Measurements from ENCODE around the gene SAYSD1.
"Not testable (repeated sequence)": the region's sequence is repeated elsewhere in the genome, so short reads cannot be mapped to it uniquely, and the experiment has no call there.

SAYSD1 gene, protein sequence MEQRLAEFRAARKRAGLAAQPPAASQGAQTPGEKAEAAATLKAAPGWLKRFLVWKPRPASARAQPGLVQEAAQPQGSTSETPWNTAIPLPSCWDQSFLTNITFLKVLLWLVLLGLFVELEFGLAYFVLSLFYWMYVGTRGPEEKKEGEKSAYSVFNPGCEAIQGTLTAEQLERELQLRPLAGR

GRCh38 chr6:39114704-39115599 lies at the start of gene SAYSD1:
TSS of gene SAYSD1 (minus strand) at chr6:39115186. CDS start at chr6:39115089, 97 bp downstream.
- peak; percentile 91 for DNase-seq (ENCODE audit: low spot score)

GRCh38 chr6:39157511-39157910 lies 42.5 kb upstream of the SAYSD1 start:
- DNase-seq (ENCODE audit: low spot score): no peak

DNA sequence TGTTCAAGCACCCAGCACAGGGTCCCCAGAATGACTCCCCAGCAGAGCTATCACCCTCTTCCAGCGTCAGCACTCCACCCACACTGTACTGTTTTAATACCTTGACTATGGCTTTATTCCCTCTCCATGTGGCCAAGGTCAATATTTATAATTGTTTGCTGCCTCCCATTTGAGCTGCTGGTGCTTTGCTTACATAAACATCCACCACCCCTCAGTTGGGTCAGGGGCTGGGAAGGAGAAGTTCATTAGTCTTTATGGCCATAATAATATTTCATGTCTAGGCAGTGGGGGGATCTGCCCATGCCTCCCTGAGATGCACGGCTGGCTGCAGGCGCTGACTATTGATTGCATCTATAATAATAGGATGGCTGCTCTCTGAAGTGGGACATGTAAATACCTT lies 41.8 kb upstream of the SAYSD1 start:
- no peak for DNase-seq (ENCODE audit: low spot score)

- no peak for DNase-seq (ENCODE audit: low spot score)
Observed at GRCh38 chr6:39154705-39155104, 39.7 kb upstream of the SAYSD1 start.

- no peak for DNase-seq (ENCODE audit: low spot score)
Observed at GRCh38 chr6:39153766-39154397, 38.9 kb upstream of the SAYSD1 start.

GRCh38 chr6:39152262-39152661 lies 37.3 kb upstream of the SAYSD1 start:
- DNase-seq (ENCODE audit: low spot score): no peak

DNA sequence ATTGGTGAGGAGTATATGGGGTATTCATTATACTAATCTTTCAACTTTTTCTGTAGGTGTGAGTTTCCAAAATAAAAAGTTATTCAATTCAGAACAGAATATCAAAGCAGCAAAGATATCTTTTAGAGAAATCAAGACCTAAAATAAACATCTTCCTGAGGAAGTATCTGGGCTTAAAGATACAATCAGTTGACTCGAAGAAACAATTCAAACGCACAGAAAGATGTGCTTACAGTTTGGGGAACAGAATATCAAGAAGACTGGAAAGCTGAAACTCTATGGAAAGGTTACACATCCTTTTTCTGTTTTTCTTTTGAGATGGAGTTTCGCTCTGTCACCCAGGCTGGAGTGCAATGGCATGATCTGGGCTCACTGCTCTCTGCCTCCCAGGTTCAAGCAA lies 36.2 kb upstream of the SAYSD1 start:
- no peak for DNase-seq (ENCODE audit: low spot score)

- no peak for DNase-seq (ENCODE audit: low spot score)
Observed at GRCh38 chr6:39144481-39145173, 29.6 kb upstream of the SAYSD1 start.

- no peak for DNase-seq (ENCODE audit: low spot score)
Observed at GRCh38 chr6:39143238-39143930, 28.4 kb upstream of the SAYSD1 start.

GRCh38 chr6:39140556-39141167 lies 25.7 kb upstream of the SAYSD1 start:
- DNase-seq (ENCODE audit: low spot score): no peak

- DNase-seq (ENCODE audit: low spot score): no peak
Observed at GRCh38 chr6:39137245-39137644, 22.3 kb upstream of the SAYSD1 start.

DNA sequence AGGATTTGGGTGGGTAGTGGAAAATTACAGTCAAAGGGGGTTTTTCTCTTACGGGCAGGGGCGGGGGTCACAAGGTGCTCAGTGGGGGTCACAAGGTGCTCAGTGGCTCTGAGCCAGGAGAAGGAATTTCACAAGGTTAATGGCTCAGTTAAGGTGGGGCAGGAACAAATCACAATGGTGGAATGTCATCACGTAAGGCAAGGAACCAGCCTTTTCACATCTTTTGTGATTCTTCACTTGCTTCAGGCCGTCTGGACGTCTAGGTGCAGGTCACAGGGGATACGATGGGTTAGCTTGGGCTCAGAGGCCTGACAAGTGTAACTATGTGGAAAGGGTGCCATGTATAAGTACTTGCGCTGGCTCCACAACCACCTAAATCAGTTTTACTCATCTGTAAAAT lies 21.2 kb upstream of the SAYSD1 start:
- not testable (repeated sequence) for DNase-seq (ENCODE audit: low spot score)

DNA sequence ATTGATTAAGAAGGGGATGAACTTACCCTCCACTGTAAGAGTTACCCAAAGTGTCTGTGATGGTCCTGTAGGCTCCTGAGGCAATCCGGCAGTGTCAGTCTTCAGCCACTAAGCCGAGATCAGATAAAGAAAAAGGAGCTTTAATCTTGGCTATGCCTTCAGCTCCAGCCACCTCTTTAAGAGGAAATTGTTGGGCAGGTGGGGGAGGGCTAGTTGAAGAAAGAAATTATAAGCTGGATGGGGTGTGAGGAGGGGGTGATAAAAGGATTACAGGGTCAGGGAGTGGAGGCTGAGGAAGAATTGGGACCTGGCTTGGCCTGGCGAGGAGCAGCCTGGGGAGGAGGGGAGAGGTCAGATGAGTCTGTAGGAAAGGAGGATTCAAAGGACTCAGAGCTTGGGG lies 19.8 kb upstream of the SAYSD1 start:
- not testable (repeated sequence) for DNase-seq (ENCODE audit: low spot score)

- DNase-seq (ENCODE audit: low spot score): no peak
Observed at GRCh38 chr6:39130691-39131090, 15.7 kb upstream of the SAYSD1 start.

DNA sequence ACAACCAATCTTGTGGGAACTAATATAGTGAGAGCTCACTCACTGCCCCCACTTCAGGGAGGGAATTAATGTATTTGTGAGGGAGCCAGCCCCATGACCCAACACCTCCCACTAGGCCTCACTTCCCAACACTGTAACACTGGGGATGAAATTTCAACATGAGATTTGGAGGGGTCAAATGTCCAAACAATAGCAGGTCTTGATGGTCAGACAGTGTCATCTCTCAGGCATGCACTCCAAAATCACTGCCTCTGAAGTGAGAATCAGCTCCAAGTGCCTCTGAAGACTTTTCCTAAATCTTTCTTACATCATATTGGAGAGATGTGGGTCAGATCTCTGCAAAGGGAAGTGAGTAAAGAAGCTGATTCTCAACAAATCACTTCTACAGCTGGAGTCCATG lies 13.8 kb upstream of the SAYSD1 start:
- DNase-seq (ENCODE audit: low spot score): no peak

DNA sequence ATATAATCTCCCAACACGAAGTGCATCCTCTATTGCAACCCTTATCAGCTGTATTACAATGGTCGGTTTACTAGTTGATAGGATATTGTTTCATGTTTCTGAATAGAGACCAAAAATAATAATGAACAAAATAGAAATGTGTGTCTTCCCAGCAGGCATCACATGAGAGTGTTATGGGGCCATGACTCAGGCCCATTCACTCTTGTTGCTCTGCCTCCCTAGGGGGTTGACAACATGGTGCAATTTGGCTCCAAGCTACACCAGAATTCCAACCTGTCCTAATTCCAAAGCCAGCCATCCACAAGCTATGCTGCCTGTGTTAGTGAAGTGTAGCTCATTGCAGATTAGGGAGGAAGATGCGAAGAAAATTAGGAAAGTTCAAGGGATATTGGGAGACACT lies 13.1 kb upstream of the SAYSD1 start:
- no peak for DNase-seq (ENCODE audit: low spot score)

DNA sequence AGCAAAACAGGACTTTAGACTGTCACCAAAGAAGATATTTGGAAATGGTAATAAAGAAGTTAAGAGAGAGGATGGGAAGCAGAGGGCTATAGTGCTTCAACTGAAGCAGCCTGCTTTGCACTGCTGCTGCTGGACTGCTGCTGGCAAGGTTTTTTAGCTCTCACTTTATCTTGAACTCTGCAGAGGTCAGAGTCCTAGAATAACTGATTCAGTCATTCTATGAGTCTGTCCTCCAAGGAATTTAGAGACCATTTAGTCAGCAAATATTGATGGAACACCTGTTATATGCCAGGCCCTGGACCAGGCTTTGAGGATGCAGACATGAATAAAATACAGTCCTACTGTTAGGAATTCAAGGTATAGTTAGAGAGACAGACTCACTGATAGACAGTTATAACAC lies 9.1 kb upstream of the SAYSD1 start:
- DNase-seq (ENCODE audit: low spot score): no peak

GRCh38 chr6:39118921-39119320 lies 3.9 kb upstream of the SAYSD1 start:
- no peak for DNase-seq (ENCODE audit: low spot score)

DNA sequence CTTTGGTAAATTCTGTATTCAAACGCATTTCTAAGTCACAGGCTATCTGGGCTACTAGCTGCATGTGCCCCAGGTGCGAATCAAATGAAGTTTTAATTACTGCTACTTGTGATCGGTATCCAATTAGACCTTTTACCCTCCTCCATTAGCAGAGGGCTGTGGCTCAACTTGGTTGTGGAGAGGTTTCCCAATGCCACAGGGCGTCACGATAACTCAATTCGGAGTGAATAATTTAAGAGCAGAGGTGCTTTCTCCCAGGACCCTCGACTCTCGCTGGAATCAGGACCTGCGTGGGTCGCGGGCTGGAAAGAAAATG lies 640 bp downstream of the SAYSD1 start:
- DNase-seq (ENCODE audit: low spot score): no peak

DNA sequence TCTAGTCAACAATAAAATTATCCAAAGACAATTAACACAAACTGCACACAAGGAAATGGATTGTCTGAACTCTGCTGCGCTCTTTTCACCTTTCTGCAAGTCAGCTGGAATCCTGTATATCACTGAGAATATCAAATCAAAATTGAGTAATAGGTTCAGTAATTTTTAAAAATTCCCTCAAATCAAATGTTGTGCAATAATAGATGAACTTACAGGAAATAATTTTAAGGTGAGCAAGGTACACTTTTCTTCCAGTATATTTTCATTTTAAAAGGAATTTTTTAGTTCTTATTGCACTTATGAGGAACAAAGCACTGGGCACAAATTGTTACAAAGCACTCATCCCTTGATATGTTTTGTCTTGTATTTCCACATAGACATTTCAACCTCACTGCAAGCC lies 1.2 kb downstream of the SAYSD1 start:
- DNase-seq (ENCODE audit: low spot score): no peak

- no peak for DNase-seq (ENCODE audit: low spot score)
Observed at GRCh38 chr6:39111280-39111679, 3.7 kb downstream of the SAYSD1 start.
